Measurements from ENCODE around the gene NLK.

- TF ChIP-seq, protein P1, sequence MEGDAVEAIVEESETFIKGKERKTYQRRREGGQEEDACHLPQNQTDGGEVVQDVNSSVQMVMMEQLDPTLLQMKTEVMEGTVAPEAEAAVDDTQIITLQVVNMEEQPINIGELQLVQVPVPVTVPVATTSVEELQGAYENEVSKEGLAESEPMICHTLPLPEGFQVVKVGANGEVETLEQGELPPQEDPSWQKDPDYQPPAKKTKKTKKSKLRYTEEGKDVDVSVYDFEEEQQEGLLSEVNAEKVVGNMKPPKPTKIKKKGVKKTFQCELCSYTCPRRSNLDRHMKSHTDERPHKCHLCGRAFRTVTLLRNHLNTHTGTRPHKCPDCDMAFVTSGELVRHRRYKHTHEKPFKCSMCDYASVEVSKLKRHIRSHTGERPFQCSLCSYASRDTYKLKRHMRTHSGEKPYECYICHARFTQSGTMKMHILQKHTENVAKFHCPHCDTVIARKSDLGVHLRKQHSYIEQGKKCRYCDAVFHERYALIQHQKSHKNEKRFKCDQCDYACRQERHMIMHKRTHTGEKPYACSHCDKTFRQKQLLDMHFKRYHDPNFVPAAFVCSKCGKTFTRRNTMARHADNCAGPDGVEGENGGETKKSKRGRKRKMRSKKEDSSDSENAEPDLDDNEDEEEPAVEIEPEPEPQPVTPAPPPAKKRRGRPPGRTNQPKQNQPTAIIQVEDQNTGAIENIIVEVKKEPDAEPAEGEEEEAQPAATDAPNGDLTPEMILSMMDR (IDR thresholded peaks at IDR 0.05), result no peak
- TF ChIP-seq POLR2A (IDR thresholded peaks at IDR 0.05) (no peak), POLR2AphosphoS5 (IDR thresholded peaks at IDR 0.05) (no peak), EP300 (IDR thresholded peaks at IDR 0.05) (no peak)
Observed at GRCh38 chr17:27997522-27997921, 45.0 kb upstream of the NLK start.

Measured in sigmoid colon (tissue), 4 donors.